Mesodermal cell (in vitro differentiated cells): ENCODE data around the gene ICAM2.

Source experiments
- H3K27ac ChIP-seq: 2 replicates; pipeline ENCODE4 v1.7.0; 2013; ENCODE audit warnings: mild to moderate bottlenecking, low read depth, low read length, moderate library complexity; ENCODE audit not compliant: severe bottlenecking
- H3K36me3 ChIP-seq: 2 replicates; pipeline ENCODE4 v1.7.1; 2013; ENCODE audit warnings: mild to moderate bottlenecking, low read length, moderate library complexity; ENCODE audit not compliant: control insufficient read depth, insufficient read depth
- H3K4me1 ChIP-seq: one replicate; pipeline ENCODE4 v1.7.1; 2013; ENCODE audit warnings: mild to moderate bottlenecking, low read length; ENCODE audit not compliant: insufficient read depth, control insufficient read depth, poor library complexity, severe bottlenecking
- H3K4me3 ChIP-seq: 2 replicates; pipeline ENCODE4 v1.7.0; 2013; ENCODE audit warnings: low read length, control low read depth, mild to moderate bottlenecking; ENCODE audit not compliant: insufficient read depth, poor library complexity, severe bottlenecking; ENCODE audit errors: extremely low read depth
- H3K9me3 ChIP-seq: 2 replicates; pipeline ENCODE4 v1.7.1; 2013; ENCODE audit warnings: mild to moderate bottlenecking, low read length, moderate library complexity; ENCODE audit not compliant: control insufficient read depth
- WGBS, 2 experiments: methylation state at CpG; one replicate each; pipeline ENCODE4 v1.1.5; 2013; ENCODE audit warnings: missing lambda C conversion rate in 2 of 2; ENCODE audit not compliant: insufficient coverage in 2 of 2; 5-methylcytosine and 5-hydroxymethylcytosine counted together

ICAM2 gene

DNA sequence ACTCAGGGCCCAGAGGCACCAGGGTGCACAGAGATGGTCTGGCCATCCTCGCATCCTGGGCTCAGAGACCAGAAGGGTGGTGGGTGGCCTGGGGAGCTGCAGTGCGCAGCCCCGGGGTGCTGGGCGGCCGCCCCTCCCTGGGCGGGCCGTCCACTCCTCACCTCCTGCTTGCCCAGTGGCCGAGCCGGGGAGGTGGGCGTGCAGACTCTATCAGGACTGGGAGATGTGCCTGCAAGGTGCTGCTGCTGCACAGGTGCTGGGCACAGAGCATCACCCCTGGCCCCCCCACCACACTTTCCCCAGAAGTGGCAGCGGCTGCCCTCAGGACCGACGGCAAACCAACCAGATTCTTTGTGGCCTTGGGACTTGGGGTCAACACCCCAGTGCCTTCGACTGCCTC, 47.6 kb downstream of the ICAM2 start, which contains the start of gene SCN4A:
Gene SCN4A (minus strand): TSS at position 123 of the 400 bp plus-strand sequence. CDS start 77 bp downstream, at position 46.
- WGBS, 2 experiments, result 90 to 95% methylated on average over 8 to 11 of the region's 14 CpGs
- peaks cover 16% of the 10 kb centered on the region for H3K4me1 ChIP-seq
- no peak within 1 kb of the TSS for H3K27ac ChIP-seq
- no peaks in the 10 kb centered on the region for H3K9me3 ChIP-seq
- no peaks in the 10 kb centered on the region for H3K36me3 ChIP-seq
- no peak within 1 kb of the TSS for H3K4me3 ChIP-seq

- Histone ChIP-seq H3K4me3 (no peak overlapping the region), H3K4me1 (peaks cover 9% of the 10 kb centered on the region), H3K9me3 (no peaks in the 10 kb centered on the region), H3K36me3 (no peaks in the 10 kb centered on the region), H3K27ac (no peak overlapping the region)
- WGBS, 2 experiments, result 86 to 97% methylated on average over 4 to 7 of the region's 10 CpGs
These were observed 51.2 kb downstream of the ICAM2 start for GRCh38 chr17:63969278-63969677.

DNA sequence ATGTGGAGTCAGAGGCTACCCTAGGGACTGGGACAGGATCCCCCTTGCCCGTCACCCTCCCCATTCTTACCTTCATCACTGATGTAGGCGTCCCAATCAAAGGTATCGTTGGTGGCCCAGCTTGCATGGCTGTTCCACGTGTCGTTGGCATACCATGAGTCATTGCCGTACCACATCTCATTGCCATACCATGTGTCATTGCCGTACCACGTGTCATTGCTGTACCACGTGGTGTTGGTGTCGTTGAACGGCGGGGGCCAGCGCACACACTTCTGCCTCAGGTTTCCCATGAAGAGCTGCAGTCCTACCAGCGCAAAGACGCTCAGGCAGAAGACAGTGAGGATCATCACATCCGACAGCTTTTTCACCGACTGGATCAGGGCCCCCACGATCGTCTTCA, 52.5 kb downstream of the ICAM2 start:
- Histone ChIP-seq H3K4me1 (no peaks in the 10 kb centered on the region), H3K9me3 (no peaks in the 10 kb centered on the region), H3K36me3 (no peaks in the 10 kb centered on the region), H3K4me3 (no peak overlapping the region), H3K27ac (no peak overlapping the region)
- WGBS, 2 experiments, result 94% methylated on average over 16 of the region's 19 CpGs

DNA sequence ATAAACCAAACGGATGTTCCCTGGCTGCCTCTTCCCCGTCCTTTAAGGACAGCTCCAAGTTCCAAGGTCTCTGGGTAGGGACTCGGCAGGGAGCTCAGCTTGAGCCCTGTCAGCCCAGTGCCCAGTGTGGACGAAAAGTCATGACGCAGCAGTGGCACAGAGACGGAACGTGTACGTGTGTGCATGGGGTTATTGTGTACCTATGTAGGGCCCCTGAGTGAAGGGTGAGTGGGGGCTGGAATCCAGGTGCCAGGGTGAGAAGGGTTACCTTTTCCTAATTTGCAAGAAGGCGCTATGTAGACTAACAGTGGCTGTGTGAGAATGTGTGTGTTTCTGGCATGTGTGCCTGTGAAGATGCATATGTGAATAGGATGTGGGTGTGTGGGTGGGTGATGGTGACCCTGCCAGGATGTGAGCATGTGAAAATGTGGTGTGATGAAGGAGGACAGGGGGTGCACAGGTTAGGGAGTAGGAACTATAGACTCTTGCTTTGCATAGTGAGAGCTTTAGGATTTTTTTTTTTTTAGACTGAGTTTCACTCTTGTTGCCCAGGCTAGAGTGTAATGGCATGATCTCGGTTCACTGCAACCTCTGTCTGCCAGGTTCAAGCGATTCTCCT, 53.7 kb downstream of the ICAM2 start:
- Histone ChIP-seq H3K4me1 (no peaks in the 10 kb centered on the region), H3K27ac (no peak overlapping the region), H3K4me3 (no peak overlapping the region), H3K9me3 (no peaks in the 10 kb centered on the region), H3K36me3 (no peaks in the 10 kb centered on the region)
- WGBS, 2 experiments, result 92 to 94% methylated on average over 11 of the region's 11 CpGs

DNA sequence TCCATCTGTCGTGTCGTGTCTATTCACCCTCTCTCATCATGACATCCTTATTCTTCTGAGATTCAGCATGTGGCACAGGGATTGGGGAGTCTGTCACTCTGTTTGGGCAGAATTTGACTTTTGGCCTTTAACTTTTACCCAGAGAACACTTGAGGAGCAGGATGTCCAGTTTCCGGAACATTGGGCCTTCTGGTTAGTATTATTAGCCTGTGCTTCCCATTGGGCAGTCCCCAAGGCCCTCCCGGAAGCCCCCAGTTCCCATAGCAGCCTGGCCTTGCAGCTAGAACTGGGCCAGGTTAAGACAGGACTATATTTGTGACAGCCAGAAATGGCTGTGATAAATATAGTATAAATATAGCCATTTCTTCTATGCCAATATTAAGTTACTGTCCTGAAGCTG, 57.3 kb downstream of the ICAM2 start:
- Histone ChIP-seq H3K4me3 (no peak overlapping the region), H3K36me3 (no peaks in the 10 kb centered on the region), H3K4me1 (no peaks in the 10 kb centered on the region), H3K27ac (no peak overlapping the region), H3K9me3 (no peaks in the 10 kb centered on the region)
- WGBS, 2 experiments, result 83 to 91% methylated on average over 4 of the region's 4 CpGs

DNA sequence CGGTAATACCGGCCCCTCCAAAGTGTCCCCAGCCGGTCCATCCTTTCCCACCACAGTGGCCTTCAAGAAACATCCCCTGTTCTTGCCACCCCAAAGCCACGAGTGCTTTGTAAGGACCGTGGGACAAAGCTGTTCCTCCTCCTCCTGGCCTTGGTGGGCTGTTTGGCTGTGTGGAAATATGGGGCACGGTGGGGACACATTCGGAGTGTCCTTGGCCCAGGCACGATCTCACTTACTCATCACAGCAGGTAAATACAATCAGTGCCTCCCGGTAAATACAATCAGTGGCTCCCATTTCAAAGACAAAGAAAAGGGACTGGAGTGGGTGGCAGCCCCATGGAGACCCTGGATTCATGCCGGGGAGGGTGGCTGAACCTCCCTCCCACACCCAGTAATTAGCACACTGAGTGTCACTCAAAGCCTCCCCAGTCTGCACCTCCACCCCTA, 58.1 kb downstream of the ICAM2 start:
- H3K27ac ChIP-seq, result no peak overlapping the region
- no peaks in the 10 kb centered on the region for H3K4me1 ChIP-seq
- no peak overlapping the region for H3K4me3 ChIP-seq
- H3K9me3 ChIP-seq, result no peaks in the 10 kb centered on the region
- no peaks in the 10 kb centered on the region for H3K36me3 ChIP-seq
- WGBS, 2 experiments, result 72 to 76% methylated on average over 5 of the region's 10 CpGs

DNA sequence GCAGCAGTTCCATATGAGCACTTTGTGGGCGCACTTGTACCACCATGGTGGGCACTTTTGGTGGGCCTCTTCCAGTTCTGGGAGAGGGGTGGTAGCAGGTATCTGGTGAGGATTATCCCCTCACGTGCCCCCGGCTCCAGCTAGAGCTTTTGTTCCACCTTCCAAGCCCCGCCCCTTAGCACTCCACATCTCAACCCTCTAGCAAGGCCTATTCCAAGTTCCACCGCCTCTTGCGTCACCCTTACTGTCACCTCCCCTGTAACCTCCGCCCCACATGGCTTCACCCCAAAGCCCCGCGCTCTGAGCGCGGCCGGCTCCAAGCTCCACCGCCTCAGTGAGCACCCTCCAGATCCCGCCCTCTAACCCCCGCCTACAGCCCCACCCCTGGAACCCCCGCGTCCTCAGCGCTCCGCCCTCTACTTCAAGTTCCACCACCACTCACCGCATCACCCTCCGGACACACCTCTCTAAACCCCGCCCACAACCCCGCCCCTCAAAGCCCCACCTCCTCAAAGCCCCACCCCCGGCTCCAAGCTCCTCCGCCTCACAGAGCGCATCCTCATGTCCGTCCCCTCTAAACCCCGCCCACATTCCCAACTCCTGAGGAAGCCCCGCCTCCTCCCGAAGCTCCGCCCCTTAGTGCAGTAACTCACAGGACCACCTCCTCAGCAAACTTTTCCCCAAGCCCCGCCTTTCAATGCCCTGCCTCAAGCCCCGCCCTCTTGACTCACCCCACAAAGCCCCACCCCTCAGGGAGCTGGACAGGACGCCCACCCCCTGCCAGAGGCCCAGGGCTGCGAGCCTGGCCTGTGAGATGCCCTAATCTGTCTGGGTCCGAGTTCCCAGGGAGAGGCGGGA, 58.8 kb downstream of the ICAM2 start:
- Histone ChIP-seq H3K9me3 (no peaks in the 10 kb centered on the region), H3K4me1 (no peaks in the 10 kb centered on the region), H3K4me3 (no peak overlapping the region), H3K27ac (no peak overlapping the region), H3K36me3 (no peaks in the 10 kb centered on the region)
- WGBS, 2 experiments, result 39 to 45% methylated on average over 17 to 22 of the region's 37 CpGs

DNA sequence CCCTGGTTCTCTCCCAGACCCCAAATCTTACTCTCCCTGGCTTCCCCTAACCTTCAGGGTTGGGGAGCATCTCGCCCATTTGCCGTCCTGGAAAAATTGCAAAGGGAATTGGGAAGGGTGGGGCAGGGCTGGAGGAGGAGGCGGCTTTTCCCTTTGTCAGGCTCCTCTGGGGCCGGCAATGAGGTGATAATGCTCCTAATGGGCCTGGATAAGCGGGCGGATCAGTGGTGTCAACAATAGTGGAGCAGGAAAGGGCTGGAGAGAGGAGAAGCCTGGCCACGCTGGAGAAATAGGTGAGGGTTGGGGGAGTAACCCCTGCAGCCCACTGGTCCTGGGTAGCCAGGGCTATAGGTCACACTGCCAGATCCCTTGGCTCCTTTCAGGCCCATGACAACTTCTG, 60.0 kb downstream of the ICAM2 start:
- H3K4me3 ChIP-seq, result no peak overlapping the region
- H3K36me3 ChIP-seq, result no peaks in the 10 kb centered on the region
- H3K4me1 ChIP-seq, result no peaks in the 10 kb centered on the region
- no peaks in the 10 kb centered on the region for H3K9me3 ChIP-seq
- no peak overlapping the region for H3K27ac ChIP-seq
- 22 to 23% methylated on average over 6 to 7 of the region's 7 CpGs for WGBS, 2 experiments

DNA sequence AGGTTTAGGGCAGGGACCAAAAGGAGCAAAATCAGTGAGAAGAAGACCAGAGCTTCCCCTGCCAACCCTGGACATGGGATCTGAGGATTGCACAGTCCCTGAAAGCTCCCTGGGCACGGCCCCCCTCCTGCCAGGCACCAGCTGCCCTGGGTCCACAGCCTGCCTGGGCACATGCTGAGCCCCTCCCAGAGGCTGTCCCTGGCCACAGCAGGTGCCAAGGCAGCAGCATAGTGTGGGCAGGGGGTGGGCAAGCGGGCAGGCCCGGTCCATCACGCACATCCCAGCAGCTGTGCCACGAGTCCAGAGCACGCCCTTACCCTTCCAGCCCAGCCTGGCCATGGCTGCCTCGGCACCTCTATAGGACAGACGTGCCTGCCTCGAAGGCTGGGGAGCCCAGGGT, 60.4 kb downstream of the ICAM2 start:
- no peaks in the 10 kb centered on the region for H3K9me3 ChIP-seq
- WGBS, 2 experiments, result 69 to 88% methylated on average over 8 to 9 of the region's 9 CpGs
- H3K4me1 ChIP-seq, result no peaks in the 10 kb centered on the region
- no peaks in the 10 kb centered on the region for H3K36me3 ChIP-seq
- no peak overlapping the region for H3K27ac ChIP-seq
- no peak overlapping the region for H3K4me3 ChIP-seq

DNA sequence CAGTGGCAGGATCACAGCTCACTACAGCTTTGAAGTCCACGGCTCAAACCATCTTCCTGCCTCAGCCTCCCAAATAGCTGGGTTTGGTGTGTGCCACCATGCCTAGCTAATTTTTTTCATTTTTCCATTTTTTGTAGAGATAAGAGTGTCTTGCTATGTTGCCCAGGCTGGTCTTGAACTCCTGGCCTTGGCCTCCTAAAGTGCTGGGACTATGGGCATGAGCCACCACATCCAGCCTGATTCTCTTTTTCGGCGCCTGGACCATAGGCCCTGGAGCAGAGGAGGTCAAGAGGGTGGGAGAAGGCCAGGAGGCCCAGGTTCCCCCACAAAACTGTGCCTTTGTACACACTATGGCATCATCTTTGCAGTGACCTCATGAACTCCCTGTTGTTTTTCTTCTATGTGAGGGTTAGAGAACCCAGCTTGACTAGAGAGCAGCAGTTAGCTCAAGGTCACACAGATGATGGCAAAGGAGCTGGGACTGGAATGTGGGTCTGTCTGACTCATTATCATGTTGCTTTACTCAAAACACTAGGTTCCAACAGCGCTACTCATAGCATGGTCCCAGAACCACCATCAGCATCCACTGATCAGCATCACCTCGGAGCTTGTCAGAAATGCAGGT, 64.0 kb downstream of the ICAM2 start:
- Histone ChIP-seq H3K4me3 (no peak overlapping the region), H3K9me3 (no peaks in the 10 kb centered on the region), H3K27ac (no peak overlapping the region), H3K36me3 (no peaks in the 10 kb centered on the region), H3K4me1 (peaks cover 7% of the 10 kb centered on the region)
- 92% methylated on average over 2 to 5 of the region's 5 CpGs for WGBS, 2 experiments
